ENCODE results near the gene NELFB. TPM values are rescaled to one million over a fixed set of nuclear protein-coding genes. Genes with fewer than 3 reads are reported as not detected.

The NELFB gene
- total and polyA plus RNA-seq, 3 experiments from 2014 or later: 34.8 to 72.0 (median 67.5) TPM

- no peak overlapping the region for H3K27ac ChIP-seq (ENCODE audit: low read depth, low read length)
- ChIA-PET CTCF (no interaction called here), POLR2A (interaction anchor here (0.6 kb wide), 1 partner anchor 122 kb away, joined by 3 read pairs; no protein-coding TSS in a partner anchor)
- Mint-ChIP-seq H3K4me3 (peak overlapping the region in 1 of 7 donors; percentile 40), H3K27me3 (peaks cover 0 to 4% of the 10 kb centered on the region in 2 donors), H3K4me1 (peaks cover 12 to 29% (median 13%) of the 10 kb centered on the region in 3 donors), H3K27ac (peak overlapping the region in 1 of 8 donors; percentile 23), H3K36me3 (peaks cover 0 to 22% (median 5%) of the 10 kb centered on the region in 3 donors), H3K9me3 (no peaks in the 10 kb centered on the region)
- H3K27me3 ChIP-seq (ENCODE audit: insufficient read depth, low read length, poor library complexity, severe bottlenecking): no peaks in the 10 kb centered on the region
- DNase-seq: no peak
- no peaks in the 10 kb centered on the region for H3K9me3 ChIP-seq (ENCODE audit: low read length)
- H3K4me3 ChIP-seq (ENCODE audit: low read length): no peak overlapping the region
- H3K36me3 ChIP-seq (ENCODE audit: insufficient read depth, low read length): peaks cover 10% of the 10 kb centered on the region
- H3K4me1 ChIP-seq (ENCODE audit: insufficient read depth, low read length): peaks cover 10% of the 10 kb centered on the region
These were observed 10.4 kb upstream of the NELFB start for GRCh38 chr9:137244486-137245449.

- Mint-ChIP-seq H3K4me1 (peaks cover 12 to 25% (median 13%) of the 10 kb centered on the region in 3 donors), H3K27ac (peak overlapping the region in 1 of 8 donors; percentile 23), H3K27me3 (peaks cover 0 to 4% of the 10 kb centered on the region in 2 donors), H3K4me3 (peak overlapping the region in 1 of 7 donors; percentile 40), H3K36me3 (peaks cover 0 to 22% (median 5%) of the 10 kb centered on the region in 3 donors), H3K9me3 (no peaks in the 10 kb centered on the region)
- Histone ChIP-seq H3K4me1 (ENCODE audit: insufficient read depth, low read length) (peaks cover 10% of the 10 kb centered on the region), H3K36me3 (ENCODE audit: insufficient read depth, low read length) (peaks cover 10% of the 10 kb centered on the region), H3K27me3 (ENCODE audit: insufficient read depth, low read length, poor library complexity, severe bottlenecking) (no peaks in the 10 kb centered on the region), H3K27ac (ENCODE audit: low read depth, low read length) (no peak overlapping the region), H3K4me3 (ENCODE audit: low read length) (no peak overlapping the region), H3K9me3 (ENCODE audit: low read length) (no peaks in the 10 kb centered on the region)
- DNase-seq: no peak
- ChIA-PET POLR2A (no interaction called here), CTCF (interaction anchor here (2.8 kb wide), 1 partner anchor 9 kb away, joined by 11 read pairs; no protein-coding TSS in a partner anchor)
These were observed 9.4 kb upstream of the NELFB start for GRCh38 chr9:137245450-137246421.

GRCh38 chr9:137247135-137247915 is 7.8 kb upstream of the NELFB start:
- peaks cover 7 to 18% (median 9%) of the 10 kb centered on the region in 3 donors for H3K4me1 Mint-ChIP-seq
- H3K4me3 Mint-ChIP-seq: no peak overlapping the region
- Histone ChIP-seq H3K27ac (ENCODE audit: low read depth, low read length) (no peak overlapping the region), H3K4me3 (ENCODE audit: low read length) (no peak overlapping the region), H3K27me3 (ENCODE audit: insufficient read depth, low read length, poor library complexity, severe bottlenecking) (no peaks in the 10 kb centered on the region), H3K9me3 (ENCODE audit: low read length) (no peaks in the 10 kb centered on the region), H3K36me3 (ENCODE audit: insufficient read depth, low read length) (peaks cover 6% of the 10 kb centered on the region), H3K4me1 (ENCODE audit: insufficient read depth, low read length) (peaks cover 5% of the 10 kb centered on the region)
- ChIA-PET CTCF (interaction anchor here (2.8 kb wide), 1 partner anchor 10 kb away, joined by 11 read pairs; no protein-coding TSS in a partner anchor), POLR2A (no interaction called here)
- H3K27me3 Mint-ChIP-seq: no peaks in the 10 kb centered on the region
- H3K9me3 Mint-ChIP-seq: no peaks in the 10 kb centered on the region
- H3K36me3 Mint-ChIP-seq: peaks cover 0 to 15% (median 5%) of the 10 kb centered on the region in 3 donors
- no peak overlapping the region for H3K27ac Mint-ChIP-seq
- DNase-seq: no peak

GRCh38 chr9:137247916-137248175 is 7.3 kb upstream of the NELFB start:
- no peak overlapping the region for H3K27ac ChIP-seq (ENCODE audit: low read depth, low read length)
- no peaks in the 10 kb centered on the region for H3K27me3 ChIP-seq (ENCODE audit: insufficient read depth, low read length, poor library complexity, severe bottlenecking)
- peaks cover 0 to 10% (median 2%) of the 10 kb centered on the region in 3 donors for H3K36me3 Mint-ChIP-seq
- H3K4me3 ChIP-seq (ENCODE audit: low read length): no peak overlapping the region
- no peaks in the 10 kb centered on the region for H3K4me1 ChIP-seq (ENCODE audit: insufficient read depth, low read length)
- H3K36me3 ChIP-seq (ENCODE audit: insufficient read depth, low read length): peaks cover 1% of the 10 kb centered on the region
- peaks cover 1 to 13% (median 4%) of the 10 kb centered on the region in 3 donors for H3K4me1 Mint-ChIP-seq
- H3K9me3 Mint-ChIP-seq: no peaks in the 10 kb centered on the region
- H3K4me3 Mint-ChIP-seq: no peak overlapping the region
- H3K27ac Mint-ChIP-seq: no peak overlapping the region
- ChIA-PET CTCF (interaction anchor here (2.8 kb wide), 1 partner anchor 11 kb away, joined by 11 read pairs; no protein-coding TSS in a partner anchor), POLR2A (interaction anchor here (0.5 kb wide), 1 partner anchor 19 kb away, joined by 3 read pairs; no protein-coding TSS in a partner anchor)
- H3K27me3 Mint-ChIP-seq: no peaks in the 10 kb centered on the region
- no peaks in the 10 kb centered on the region for H3K9me3 ChIP-seq (ENCODE audit: low read length)
- no peak for DNase-seq

GRCh38 chr9:137250329-137251193 is 4.6 kb upstream of the NELFB start:
- Histone ChIP-seq H3K9me3 (ENCODE audit: low read length) (no peaks in the 10 kb centered on the region), H3K36me3 (ENCODE audit: insufficient read depth, low read length) (no peaks in the 10 kb centered on the region), H3K4me3 (ENCODE audit: low read length) (no peak overlapping the region), H3K4me1 (ENCODE audit: insufficient read depth, low read length) (peaks cover 5% of the 10 kb centered on the region), H3K27me3 (ENCODE audit: insufficient read depth, low read length, poor library complexity, severe bottlenecking) (no peaks in the 10 kb centered on the region), H3K27ac (ENCODE audit: low read depth, low read length) (no peak overlapping the region)
- ChIA-PET POLR2A (no interaction called here), CTCF (no interaction called here)
- no peak for DNase-seq
- Mint-ChIP-seq H3K9me3 (no peaks in the 10 kb centered on the region), H3K27me3 (no peaks in the 10 kb centered on the region), H3K27ac (no peak overlapping the region), H3K4me3 (peak overlapping the region in 1 of 7 donors; percentile 40), H3K4me1 (peaks cover 0 to 5% (median 4%) of the 10 kb centered on the region in 3 donors), H3K36me3 (peaks cover 0 to 2% (median 0%) of the 10 kb centered on the region in 3 donors)

- Histone ChIP-seq H3K27me3 (ENCODE audit: insufficient read depth, low read length, poor library complexity, severe bottlenecking) (no peaks in the 10 kb centered on the region), H3K27ac (ENCODE audit: low read depth, low read length) (no peak within 1 kb of the TSS), H3K4me3 (ENCODE audit: low read length) (no peak within 1 kb of the TSS), H3K36me3 (ENCODE audit: insufficient read depth, low read length) (no peaks in the 10 kb centered on the region), H3K4me1 (ENCODE audit: insufficient read depth, low read length) (peaks cover 9% of the 10 kb centered on the region), H3K9me3 (ENCODE audit: low read length) (no peaks in the 10 kb centered on the region)
- peaks cover 1 to 11% (median 4%) of the 10 kb centered on the region in 3 donors for H3K4me1 Mint-ChIP-seq
- POLR2A ChIA-PET: no interaction called here
- H3K4me3 Mint-ChIP-seq: peak within 1 kb of the TSS in 2 of 7 donors; percentile 27 to 40
- H3K9me3 Mint-ChIP-seq: no peaks in the 10 kb centered on the region
- H3K27me3 Mint-ChIP-seq: no peaks in the 10 kb centered on the region
- H3K27ac Mint-ChIP-seq: no peak within 1 kb of the TSS
- peaks cover 0 to 5% (median 0%) of the 10 kb centered on the region in 3 donors for H3K36me3 Mint-ChIP-seq
- DNase-seq: no peak
- CTCF ChIA-PET: no interaction called here
These were observed 4.0 kb upstream of the NELFB start, which contains the start of gene STPG3 for GRCh38 chr9:137251194-137251461. Gene STPG3 (plus strand): TSS chr9:137251286. CDS start chr9:137251287, 1 bp downstream.

All from CD8-positive, alpha-beta memory T cell (primary cell).